GM23338 (cell line): ENCODE results near the gene CPD. TPM values are rescaled to one million over a fixed set of nuclear protein-coding genes. Genes with fewer than 3 reads are reported as not detected.

Experiments used
- ATAC-seq: fragments of 200-7000 bp; cut with Tn5 transposase; 3 replicates; pipeline ENCODE4 v1.9.1; 2020
- DNase-seq: peaks from one replicate; pipeline ENCODE4 v3.0.0-alpha.2; 2015; ENCODE audit warnings: low spot score
- H2AFZ ChIP-seq: fragments of 200-600 bp; sonication (generic); 2 replicates; pipeline ENCODE4 v1.8.0; 2016; ENCODE audit warnings: antibody characterized with exemption, mild to moderate bottlenecking, moderate library complexity
- H3F3A ChIP-seq: fragments of 200-600 bp; sonication (generic); replicated peaks from 2 replicates; pipeline ENCODE4 v1.8.0; 2017; ENCODE audit warnings: antibody characterized with exemption, mixed run types, low read depth
- H3K27ac ChIP-seq: fragments of 200-600 bp; sonication (generic); 2 replicates; pipeline ENCODE4 v1.6.1; 2016; ENCODE audit warnings: low read depth
- H3K27me3 ChIP-seq: fragments of 200-600 bp; sonication (generic); 2 replicates; pipeline ENCODE4 v1.8.0; 2016; ENCODE audit warnings: mild to moderate bottlenecking, mixed run types, moderate library complexity; ENCODE audit not compliant: insufficient read depth
- H3K36me3 ChIP-seq: fragments of 200-600 bp; sonication (generic); 2 replicates; pipeline ENCODE4 v1.8.0; 2016; ENCODE audit warnings: mild to moderate bottlenecking; ENCODE audit not compliant: insufficient read depth
- H3K4me1 ChIP-seq: fragments of 200-600 bp; sonication (generic); 2 replicates; pipeline ENCODE4 v1.8.0; 2016; ENCODE audit warnings: mild to moderate bottlenecking, moderate library complexity; ENCODE audit not compliant: insufficient read depth
- H3K4me2 ChIP-seq: fragments of 200-600 bp; sonication (generic); 2 replicates; pipeline ENCODE4 v1.7.1; 2017; ENCODE audit warnings: mixed run types
- H3K4me3 ChIP-seq: fragments of 200-600 bp; sonication (generic); 2 replicates; pipeline ENCODE4 v1.6.1; 2016; ENCODE audit warnings: mixed run types
- H3K79me2 ChIP-seq: fragments of 200-600 bp; sonication (generic); replicated peaks from 2 replicates; pipeline ENCODE4 v1.8.0; 2017; ENCODE audit warnings: mild to moderate bottlenecking; ENCODE audit not compliant: insufficient read depth
- H3K9me2 ChIP-seq: fragments of 200-600 bp; sonication (generic); 2 replicates; pipeline ENCODE4 v1.8.0; 2017; ENCODE audit not compliant: insufficient read depth
- H4K20me1 ChIP-seq: fragments of 200-600 bp; sonication (generic); replicated peaks from 2 replicates; pipeline ENCODE4 v1.8.0; 2017; ENCODE audit warnings: mild to moderate bottlenecking; ENCODE audit not compliant: insufficient read depth
- H3K27ac Mint-ChIP-seq: 2 replicates; pipeline ENCODE4 v1.8.0; 2020; ENCODE audit warnings: inconsistent platforms, mild to moderate bottlenecking, moderate library complexity, mixed read lengths
- H3K27me3 Mint-ChIP-seq: 3 replicates; pipeline ENCODE4 v1.8.0; 2022; ENCODE audit warnings: low read depth, mild to moderate bottlenecking, moderate library complexity, mixed read lengths, inconsistent platforms; ENCODE audit not compliant: insufficient read depth, poor library complexity
- H3K36me3 Mint-ChIP-seq: 3 replicates; pipeline ENCODE4 v1.8.0; 2021; ENCODE audit warnings: low read depth, mild to moderate bottlenecking, inconsistent platforms, moderate library complexity, mixed read lengths
- H3K4me1 Mint-ChIP-seq: 3 replicates; pipeline ENCODE4 v1.8.0; 2020; ENCODE audit warnings: mild to moderate bottlenecking, inconsistent platforms, mixed read lengths
- H3K4me3 Mint-ChIP-seq: 3 replicates; pipeline ENCODE4 v1.8.0; 2021; ENCODE audit warnings: moderate library complexity, mild to moderate bottlenecking, inconsistent platforms, mixed read lengths
- H3K9me3 Mint-ChIP-seq: 3 replicates; pipeline ENCODE4 v1.8.0; 2020; ENCODE audit warnings: moderate library complexity, mild to moderate bottlenecking, inconsistent platforms, mixed read lengths
- CREB1 ChIP-seq: fragments of 250-450 bp; sonication (Bioruptor Pico); IDR thresholded peaks from 2 replicates; pipeline ENCODE4 v1.5.0; 2020; ENCODE audit warnings: low read depth, mild to moderate bottlenecking, moderate library complexity
- ETS1 ChIP-seq: IDR thresholded peaks from 2 replicates; pipeline ENCODE4 v1.6.1; 2016; ENCODE audit warnings: antibody characterized with exemption
- EZH2 ChIP-seq: fragments of 200-600 bp; sonication (generic); IDR thresholded peaks from one replicate; pipeline ENCODE4 v1.8.0; 2017; ENCODE audit warnings: antibody characterized with exemption, mild to moderate bottlenecking, low read depth; ENCODE audit not compliant: unreplicated experiment
- EZH2phosphoT487 ChIP-seq: fragments of 200-600 bp; sonication (generic); IDR thresholded peaks from one replicate; pipeline ENCODE4 v1.8.1; 2018; ENCODE audit warnings: antibody characterized with exemption; ENCODE audit not compliant: unreplicated experiment
- JUNB ChIP-seq: IDR thresholded peaks from one replicate; pipeline ENCODE4 v1.6.1; 2016; ENCODE audit warnings: antibody characterized with exemption; ENCODE audit not compliant: unreplicated experiment
- NANOG ChIP-seq: IDR thresholded peaks from 2 replicates; pipeline ENCODE4 v1.6.1; 2016; ENCODE audit warnings: antibody characterized with exemption, borderline replicate concordance
- POLR2AphosphoS5 ChIP-seq: IDR thresholded peaks from 2 replicates; pipeline ENCODE4 v1.6.1; 2016; ENCODE audit warnings: antibody characterized with exemption, low read depth
- STAT1 ChIP-seq: IDR thresholded peaks from one replicate; pipeline ENCODE4 v1.6.1; 2016; ENCODE audit warnings: antibody characterized with exemption; ENCODE audit not compliant: unreplicated experiment
- ZNF114 ChIP-seq: fragments of 250-450 bp; sonication (Bioruptor Pico); IDR thresholded peaks from 2 replicates; pipeline ENCODE4 v1.5.0; 2020; ENCODE audit warnings: mild to moderate bottlenecking, moderate library complexity
- ZNF331 ChIP-seq: fragments of 250-450 bp; sonication (Bioruptor Pico); IDR thresholded peaks from 2 replicates; pipeline ENCODE4 v1.5.0; 2020; ENCODE audit warnings: low read depth, mild to moderate bottlenecking, moderate library complexity
- ZNF462 ChIP-seq: fragments of 250-450 bp; sonication (Bioruptor Pico); IDR thresholded peaks from 2 replicates; pipeline ENCODE4 v1.5.0; 2020; ENCODE audit warnings: mild to moderate bottlenecking, moderate library complexity
- polyA plus RNA-seq: library from polyadenylated mRNA; unstranded; fragments of >200 nt; fragmentation: Nextera tagmentation; extraction: Ambion mirVana; gene quantifications from 2 replicates; pipeline ENCODE4 v1.2.1, GENCODE V29; 2016
- total RNA-seq: library from RNA; depleted of rRNA; stranded (reverse); fragments of >200 nt; shearing (Covaris generic); gene quantifications from 2 replicates; pipeline ENCODE4 v1.2.3, GENCODE V29; 2014
- TF ChIP-seq, protein P1 (sequence below): IDR thresholded peaks from one replicate; pipeline ENCODE4 v1.6.1; 2018; ENCODE audit warnings: antibody characterized with exemption; ENCODE audit not compliant: unreplicated experiment
- TF ChIP-seq, protein P2 (sequence below), 2 experiments: fragments of 200-600 bp in 1 of 2; sonication (generic) in 1 of 2; conservative IDR thresholded peaks; 2 replicates each; pipeline versions ENCODE4 v1.5.1 to v1.6.1; 2016 to 2017; ENCODE audit warnings: antibody characterized with exemption in 2 of 2, low read depth in 2 of 2, mild to moderate bottlenecking in 2 of 2, moderate library complexity in 1 of 2

The CPD gene
- total and polyA plus RNA-seq, 2 experiments from 2014 or later, result 6.2 to 57.8 TPM

GRCh38 chr17:30389756-30390300 is 11.1 kb downstream of the CPD start:
- TF ChIP-seq ZNF331 (CRISPR knock-in tag) (no peak), JUNB (no peak), EZH2phosphoT487 (no peak), POLR2AphosphoS5 (no peak), STAT1 (no peak), ETS1 (no peak), EZH2 (no peak), ZNF114 (CRISPR knock-in tag) (no peak), CREB1 (CRISPR knock-in tag) (no peak), ZNF462 (CRISPR knock-in tag) (no peak), NANOG (no peak)
- TF ChIP-seq, protein P1, sequence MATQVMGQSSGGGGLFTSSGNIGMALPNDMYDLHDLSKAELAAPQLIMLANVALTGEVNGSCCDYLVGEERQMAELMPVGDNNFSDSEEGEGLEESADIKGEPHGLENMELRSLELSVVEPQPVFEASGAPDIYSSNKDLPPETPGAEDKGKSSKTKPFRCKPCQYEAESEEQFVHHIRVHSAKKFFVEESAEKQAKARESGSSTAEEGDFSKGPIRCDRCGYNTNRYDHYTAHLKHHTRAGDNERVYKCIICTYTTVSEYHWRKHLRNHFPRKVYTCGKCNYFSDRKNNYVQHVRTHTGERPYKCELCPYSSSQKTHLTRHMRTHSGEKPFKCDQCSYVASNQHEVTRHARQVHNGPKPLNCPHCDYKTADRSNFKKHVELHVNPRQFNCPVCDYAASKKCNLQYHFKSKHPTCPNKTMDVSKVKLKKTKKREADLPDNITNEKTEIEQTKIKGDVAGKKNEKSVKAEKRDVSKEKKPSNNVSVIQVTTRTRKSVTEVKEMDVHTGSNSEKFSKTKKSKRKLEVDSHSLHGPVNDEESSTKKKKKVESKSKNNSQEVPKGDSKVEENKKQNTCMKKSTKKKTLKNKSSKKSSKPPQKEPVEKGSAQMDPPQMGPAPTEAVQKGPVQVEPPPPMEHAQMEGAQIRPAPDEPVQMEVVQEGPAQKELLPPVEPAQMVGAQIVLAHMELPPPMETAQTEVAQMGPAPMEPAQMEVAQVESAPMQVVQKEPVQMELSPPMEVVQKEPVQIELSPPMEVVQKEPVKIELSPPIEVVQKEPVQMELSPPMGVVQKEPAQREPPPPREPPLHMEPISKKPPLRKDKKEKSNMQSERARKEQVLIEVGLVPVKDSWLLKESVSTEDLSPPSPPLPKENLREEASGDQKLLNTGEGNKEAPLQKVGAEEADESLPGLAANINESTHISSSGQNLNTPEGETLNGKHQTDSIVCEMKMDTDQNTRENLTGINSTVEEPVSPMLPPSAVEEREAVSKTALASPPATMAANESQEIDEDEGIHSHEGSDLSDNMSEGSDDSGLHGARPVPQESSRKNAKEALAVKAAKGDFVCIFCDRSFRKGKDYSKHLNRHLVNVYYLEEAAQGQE, result no peak
- TF ChIP-seq, protein P2, sequence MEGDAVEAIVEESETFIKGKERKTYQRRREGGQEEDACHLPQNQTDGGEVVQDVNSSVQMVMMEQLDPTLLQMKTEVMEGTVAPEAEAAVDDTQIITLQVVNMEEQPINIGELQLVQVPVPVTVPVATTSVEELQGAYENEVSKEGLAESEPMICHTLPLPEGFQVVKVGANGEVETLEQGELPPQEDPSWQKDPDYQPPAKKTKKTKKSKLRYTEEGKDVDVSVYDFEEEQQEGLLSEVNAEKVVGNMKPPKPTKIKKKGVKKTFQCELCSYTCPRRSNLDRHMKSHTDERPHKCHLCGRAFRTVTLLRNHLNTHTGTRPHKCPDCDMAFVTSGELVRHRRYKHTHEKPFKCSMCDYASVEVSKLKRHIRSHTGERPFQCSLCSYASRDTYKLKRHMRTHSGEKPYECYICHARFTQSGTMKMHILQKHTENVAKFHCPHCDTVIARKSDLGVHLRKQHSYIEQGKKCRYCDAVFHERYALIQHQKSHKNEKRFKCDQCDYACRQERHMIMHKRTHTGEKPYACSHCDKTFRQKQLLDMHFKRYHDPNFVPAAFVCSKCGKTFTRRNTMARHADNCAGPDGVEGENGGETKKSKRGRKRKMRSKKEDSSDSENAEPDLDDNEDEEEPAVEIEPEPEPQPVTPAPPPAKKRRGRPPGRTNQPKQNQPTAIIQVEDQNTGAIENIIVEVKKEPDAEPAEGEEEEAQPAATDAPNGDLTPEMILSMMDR (conservative IDR thresholded peaks at IDR 0.05; ENCODE audit: low read depth in 2 of 2), result no peak
- ATAC-seq, result no peak
- Histone ChIP-seq H3K36me3 (no peaks in the 10 kb centered on the region; the same call in 1 of the 2 replicates), H4K20me1 (no peaks in the 10 kb centered on the region; the same call in 1 of the 2 replicates), H2AFZ (no peak overlapping the region), H3K4me1 (peaks cover 8% of the 10 kb centered on the region; the same call in 1 of the 2 replicates), H3K4me3 (no peak overlapping the region), H3K27me3 (no peaks in the 10 kb centered on the region), H3K4me2 (no peak overlapping the region), H3F3A (no peaks in the 10 kb centered on the region), H3K79me2 (peaks cover 2% of the 10 kb centered on the region; the same call in 1 of the 2 replicates), H3K9me2 (no peaks in the 10 kb centered on the region), H3K27ac (no peak overlapping the region; the same call in 1 of the 2 replicates)
- Mint-ChIP-seq H3K4me1 (no peaks in the 10 kb centered on the region), H3K4me3 (no peak overlapping the region), H3K9me3 (no peaks in the 10 kb centered on the region), H3K27ac (no peak overlapping the region; the same call in 1 of the 2 replicates), H3K36me3 (peaks cover 20% of the 10 kb centered on the region), H3K27me3 (no peaks in the 10 kb centered on the region)
- DNase-seq, result no peak
